Measurements from ENCODE around the gene SGK1.

Gene SGK1

DNA sequence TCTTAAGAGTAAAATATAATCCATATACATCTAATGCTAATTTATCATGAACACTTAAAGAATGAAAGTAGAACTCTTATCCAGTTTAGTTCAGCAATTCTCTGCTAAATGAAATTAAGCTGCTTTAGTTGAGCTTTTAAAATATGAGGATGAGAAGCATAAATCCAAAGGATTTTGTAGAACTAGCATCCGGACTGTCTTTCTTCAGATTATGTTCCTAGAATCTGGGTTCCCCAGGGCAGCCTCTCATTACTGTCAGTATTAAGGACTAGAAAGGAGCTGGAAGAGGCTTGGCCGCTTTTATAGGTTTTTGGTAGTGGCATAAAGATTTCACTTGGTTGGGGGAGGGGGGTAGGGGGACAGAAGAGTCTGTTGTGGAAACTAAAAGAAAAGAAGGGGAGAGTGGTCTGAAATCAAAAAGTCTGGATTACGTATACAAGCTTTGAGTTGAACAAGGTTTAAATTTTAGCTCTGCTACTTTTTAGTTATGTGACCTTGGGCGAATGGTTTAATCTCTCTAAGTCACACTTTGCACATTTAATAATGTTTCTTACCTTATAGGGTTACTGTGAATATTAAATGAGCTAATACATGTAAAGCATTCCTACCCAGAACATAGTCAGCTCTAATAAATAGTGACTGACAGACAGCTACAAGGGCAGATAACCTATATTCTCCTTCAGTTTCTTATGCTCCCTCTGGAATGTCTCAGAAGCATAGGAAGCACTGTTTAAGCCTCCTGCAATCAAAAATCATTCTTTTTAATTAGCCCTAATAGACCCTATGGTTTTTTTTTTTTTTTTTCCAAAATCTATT lies 3.7 kb downstream of the SGK1 start:
- TF ChIP-seq POLR2A (IDR thresholded peaks at IDR 0.05; ENCODE audit: extremely low read depth, insufficient read length): no peak
- no peak for DNase-seq (ENCODE audit: low read depth)
- H3K4me3 ChIP-seq (ENCODE audit: low read depth, low read length): no peak overlapping the region

DNA sequence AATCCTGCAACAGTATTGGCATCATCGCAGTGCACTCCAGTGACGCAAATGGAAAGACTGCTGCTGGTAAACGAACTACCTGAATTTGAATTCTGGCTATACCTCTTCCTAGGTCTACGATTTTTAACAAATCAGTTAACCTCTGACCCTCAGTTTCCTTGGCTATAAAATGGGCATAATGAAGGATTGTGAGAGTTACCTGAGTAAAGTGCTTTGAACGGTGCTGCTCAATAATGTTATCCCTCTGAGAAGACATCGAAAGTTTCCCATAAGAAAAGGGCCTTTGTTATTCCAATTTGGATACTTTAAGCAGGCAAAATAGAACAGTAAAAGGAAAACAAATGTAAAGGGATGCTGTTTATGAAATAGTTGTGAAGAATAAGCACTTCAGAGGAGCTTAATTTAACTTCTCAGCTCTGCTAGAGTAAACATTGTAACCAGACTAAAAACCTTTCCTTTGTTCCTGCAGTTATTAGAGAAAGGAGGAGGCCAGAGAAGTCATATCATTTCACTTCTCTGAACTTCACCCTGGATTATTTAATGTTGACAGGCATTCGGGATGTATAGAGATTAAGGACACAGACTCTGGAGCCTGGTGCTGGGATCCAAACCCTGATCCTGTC lies 5.8 kb downstream of the SGK1 start:
- no peak for TF ChIP-seq POLR2A (IDR thresholded peaks at IDR 0.05; ENCODE audit: extremely low read depth, insufficient read length)
- no peak for TF ChIP-seq MYC (IDR thresholded peaks at IDR 0.05; ENCODE audit: low read depth, low read length)
- TF ChIP-seq, protein P1, sequence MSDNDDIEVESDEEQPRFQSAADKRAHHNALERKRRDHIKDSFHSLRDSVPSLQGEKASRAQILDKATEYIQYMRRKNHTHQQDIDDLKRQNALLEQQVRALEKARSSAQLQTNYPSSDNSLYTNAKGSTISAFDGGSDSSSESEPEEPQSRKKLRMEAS (IDR thresholded peaks at IDR 0.05; ENCODE audit: low read depth, low read length): no peak
- TF ChIP-seq, protein P2, sequence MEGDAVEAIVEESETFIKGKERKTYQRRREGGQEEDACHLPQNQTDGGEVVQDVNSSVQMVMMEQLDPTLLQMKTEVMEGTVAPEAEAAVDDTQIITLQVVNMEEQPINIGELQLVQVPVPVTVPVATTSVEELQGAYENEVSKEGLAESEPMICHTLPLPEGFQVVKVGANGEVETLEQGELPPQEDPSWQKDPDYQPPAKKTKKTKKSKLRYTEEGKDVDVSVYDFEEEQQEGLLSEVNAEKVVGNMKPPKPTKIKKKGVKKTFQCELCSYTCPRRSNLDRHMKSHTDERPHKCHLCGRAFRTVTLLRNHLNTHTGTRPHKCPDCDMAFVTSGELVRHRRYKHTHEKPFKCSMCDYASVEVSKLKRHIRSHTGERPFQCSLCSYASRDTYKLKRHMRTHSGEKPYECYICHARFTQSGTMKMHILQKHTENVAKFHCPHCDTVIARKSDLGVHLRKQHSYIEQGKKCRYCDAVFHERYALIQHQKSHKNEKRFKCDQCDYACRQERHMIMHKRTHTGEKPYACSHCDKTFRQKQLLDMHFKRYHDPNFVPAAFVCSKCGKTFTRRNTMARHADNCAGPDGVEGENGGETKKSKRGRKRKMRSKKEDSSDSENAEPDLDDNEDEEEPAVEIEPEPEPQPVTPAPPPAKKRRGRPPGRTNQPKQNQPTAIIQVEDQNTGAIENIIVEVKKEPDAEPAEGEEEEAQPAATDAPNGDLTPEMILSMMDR (IDR thresholded peaks at IDR 0.05; ENCODE audit: low read depth, low read length): no peak
- no peak overlapping the region for H3K4me3 ChIP-seq (ENCODE audit: low read depth, low read length)
- no peak for DNase-seq (ENCODE audit: low read depth)

DNA sequence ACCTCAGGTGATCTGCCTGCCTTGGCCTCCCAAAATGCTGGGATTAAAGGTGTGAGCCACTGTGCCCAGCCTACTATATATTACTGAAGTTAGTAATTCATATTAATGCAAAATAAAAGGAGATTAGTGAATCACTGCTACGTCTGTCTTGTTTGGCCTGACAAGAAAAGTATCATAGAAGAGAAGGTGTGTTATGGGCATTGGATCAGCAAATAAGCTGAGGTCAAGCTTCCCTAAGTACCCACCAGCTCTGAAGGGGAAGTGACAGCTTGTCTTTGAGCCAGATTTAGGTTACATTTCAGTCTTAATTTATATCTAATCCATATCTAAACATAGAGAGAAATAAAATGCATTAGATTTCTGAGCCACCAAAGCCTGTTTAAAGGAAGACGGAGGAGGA lies 7.1 kb downstream of the SGK1 start:
- TF ChIP-seq, protein P2 (IDR thresholded peaks at IDR 0.05; ENCODE audit: low read depth, low read length): no peak
- TF ChIP-seq, protein P1 (IDR thresholded peaks at IDR 0.05; ENCODE audit: low read depth, low read length): no peak
- TF ChIP-seq MYC (IDR thresholded peaks at IDR 0.05; ENCODE audit: low read depth, low read length) (no peak), POLR2A (IDR thresholded peaks at IDR 0.05; ENCODE audit: extremely low read depth, insufficient read length) (no peak)
- no peak overlapping the region for H3K4me3 ChIP-seq (ENCODE audit: low read depth, low read length)
- no peak for DNase-seq (ENCODE audit: low read depth)

DNA sequence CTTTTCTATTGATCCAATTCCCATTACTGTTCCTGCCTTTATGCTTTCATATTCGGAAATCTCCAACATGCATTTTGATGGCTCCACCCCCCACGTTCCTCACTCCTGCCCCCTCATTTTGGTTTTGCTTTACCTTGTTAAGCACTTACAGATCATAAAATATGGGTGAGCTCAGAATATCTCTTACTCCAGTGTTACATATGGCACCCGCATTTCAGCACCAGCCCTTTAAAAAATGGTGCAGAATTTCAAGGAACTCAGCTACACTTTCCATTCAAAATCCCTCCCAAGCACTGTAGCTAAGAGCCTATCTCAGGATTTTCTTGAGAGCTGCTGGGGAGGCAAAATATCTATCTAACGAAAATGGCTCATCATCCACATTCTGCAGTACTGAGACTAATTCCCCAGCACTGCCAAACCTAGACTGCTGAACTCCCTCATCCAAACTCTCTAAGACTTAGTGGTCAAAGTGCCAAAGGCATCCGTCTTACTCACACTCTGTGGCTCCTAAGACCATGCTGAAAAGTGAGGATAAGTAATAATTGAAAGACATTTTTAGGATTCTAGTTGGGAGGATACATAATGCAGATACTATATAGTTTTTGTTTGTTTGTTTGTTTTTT lies 7.8 kb downstream of the SGK1 start:
- no peak for TF ChIP-seq POLR2A (IDR thresholded peaks at IDR 0.05; ENCODE audit: extremely low read depth, insufficient read length)
- TF ChIP-seq, protein P2 (IDR thresholded peaks at IDR 0.05; ENCODE audit: low read depth, low read length): no peak
- TF ChIP-seq, protein P1 (IDR thresholded peaks at IDR 0.05; ENCODE audit: low read depth, low read length): no peak
- no peak for TF ChIP-seq MYC (IDR thresholded peaks at IDR 0.05; ENCODE audit: low read depth, low read length)
- DNase-seq (ENCODE audit: low read depth): no peak
- no peak overlapping the region for H3K4me3 ChIP-seq (ENCODE audit: low read depth, low read length)

DNA sequence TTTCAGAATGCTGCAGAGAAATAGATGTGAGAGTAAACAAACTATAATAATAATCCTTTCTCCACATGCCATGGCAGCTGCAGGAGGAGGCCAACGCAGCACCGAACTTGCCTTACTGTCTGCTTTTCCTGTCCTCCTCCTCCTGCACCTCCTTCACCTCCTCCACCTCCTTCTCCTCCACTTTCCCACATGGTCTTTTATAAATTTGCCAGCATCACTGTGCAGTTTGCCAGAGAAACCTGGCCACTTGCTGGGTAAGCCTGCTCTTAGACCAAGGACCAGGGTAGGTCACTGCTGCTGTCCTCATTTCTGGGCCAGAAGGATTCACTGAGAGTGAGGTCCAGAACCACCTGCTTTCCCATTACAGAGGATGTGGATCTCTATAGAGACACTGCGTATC lies 8.7 kb downstream of the SGK1 start:
- DNase-seq (ENCODE audit: low read depth): no peak
- TF ChIP-seq MYC (IDR thresholded peaks at IDR 0.05; ENCODE audit: low read depth, low read length) (no peak), POLR2A (IDR thresholded peaks at IDR 0.05; ENCODE audit: extremely low read depth, insufficient read length) (no peak)
- TF ChIP-seq, protein P1 (IDR thresholded peaks at IDR 0.05; ENCODE audit: low read depth, low read length): no peak
- TF ChIP-seq, protein P2 (IDR thresholded peaks at IDR 0.05; ENCODE audit: low read depth, low read length): no peak
- no peak overlapping the region for H3K4me3 ChIP-seq (ENCODE audit: low read depth, low read length)

DNA sequence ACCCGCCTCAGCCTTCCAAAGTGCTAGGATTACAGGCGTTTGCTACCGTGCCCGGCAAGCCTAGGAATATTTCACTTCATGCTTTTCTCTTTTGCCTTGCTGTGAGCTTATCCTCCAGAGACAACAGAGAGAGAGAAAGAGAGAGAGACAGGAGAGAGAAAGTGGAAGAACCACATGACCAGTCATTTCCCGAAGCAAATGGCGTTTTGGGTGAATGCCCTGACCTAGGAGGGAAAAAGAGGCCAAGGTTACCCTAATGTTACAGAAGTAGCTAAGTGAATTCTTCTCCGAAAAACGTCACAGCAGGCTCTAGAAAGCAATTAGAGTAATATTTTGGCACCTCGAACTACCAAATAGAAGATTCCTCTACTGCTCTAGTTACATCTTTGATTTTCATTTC lies 9.1 kb downstream of the SGK1 start:
- no peak for DNase-seq (ENCODE audit: low read depth)
- TF ChIP-seq MYC (IDR thresholded peaks at IDR 0.05; ENCODE audit: low read depth, low read length) (no peak), POLR2A (IDR thresholded peaks at IDR 0.05; ENCODE audit: extremely low read depth, insufficient read length) (no peak)
- TF ChIP-seq, protein P2 (IDR thresholded peaks at IDR 0.05; ENCODE audit: low read depth, low read length): no peak
- TF ChIP-seq, protein P1 (IDR thresholded peaks at IDR 0.05; ENCODE audit: low read depth, low read length): no peak
- no peak overlapping the region for H3K4me3 ChIP-seq (ENCODE audit: low read depth, low read length)
